ENCODE measurements around the gene C6orf136. TPM values are rescaled to one million over a fixed set of nuclear protein-coding genes. Genes with fewer than 3 reads are reported as not detected.

Gene C6orf136
- total RNA-seq, 1 experiment from 2014 or later = 30.8 TPM

Other genes starting within 250 kb of the C6orf136 start
- gene HLA-E, start 157.6 kb upstream of the C6orf136 start, total RNA-seq (2021; ENCODE audit: unreplicated experiment) = 132 TPM
- 90.6 TPM for gene GNL1, start 90.6 kb upstream of the C6orf136 start, total RNA-seq (2021; ENCODE audit: unreplicated experiment)
- 16.5 TPM for gene PRR3, start 89.8 kb upstream of the C6orf136 start, total RNA-seq (2021; ENCODE audit: unreplicated experiment)
- gene ABCF1, start 75.7 kb upstream of the C6orf136 start, total RNA-seq (2021; ENCODE audit: unreplicated experiment) = 94.9 TPM
- gene PPP1R10, start 29.9 kb upstream of the C6orf136 start, total RNA-seq (2021; ENCODE audit: unreplicated experiment) = 82.9 TPM
- 69.1 TPM for gene MRPS18B, start 29.3 kb upstream of the C6orf136 start, total RNA-seq (2021; ENCODE audit: unreplicated experiment)
- gene ATAT1, start 20.3 kb upstream of the C6orf136 start, total RNA-seq (2021; ENCODE audit: unreplicated experiment) = 15.8 TPM
- gene DHX16, start 25.9 kb downstream of the C6orf136 start, total RNA-seq (2021; ENCODE audit: unreplicated experiment) = 44.5 TPM
- 55.3 TPM for gene PPP1R18, start 39.5 kb downstream of the C6orf136 start, total RNA-seq (2021; ENCODE audit: unreplicated experiment)
- gene NRM, start 43.9 kb downstream of the C6orf136 start, total RNA-seq (2021; ENCODE audit: unreplicated experiment) = 21.9 TPM
- 68.6 TPM for gene MDC1, start 70.1 kb downstream of the C6orf136 start, total RNA-seq (2021; ENCODE audit: unreplicated experiment)
- 853 TPM for gene TUBB, start 73.2 kb downstream of the C6orf136 start, total RNA-seq (2021; ENCODE audit: unreplicated experiment)
- gene FLOT1, start 95.6 kb downstream of the C6orf136 start, total RNA-seq (2021; ENCODE audit: unreplicated experiment) = 176 TPM
- gene IER3, start 97.4 kb downstream of the C6orf136 start, total RNA-seq (2021; ENCODE audit: unreplicated experiment) = 106 TPM
- 95.2 TPM for gene DDR1, start 237.4 kb downstream of the C6orf136 start, total RNA-seq (2021; ENCODE audit: unreplicated experiment)